Lower leg skin (tissue), 4 donors: ENCODE measurements around the gene FTO. TPM values are rescaled to one million over a fixed set of nuclear protein-coding genes. Genes with fewer than 3 reads are reported as not detected.
A peak's percentile ranks its signal among the peaks of the same experiment; 100 is the strongest.

Source experiments
- DNase-seq, 2 donors: peaks; one replicate each; pipeline ENCODE4 v3.0.0-alpha.2; 2019; ENCODE audit warnings: low spot score in 2 of 2
- H3K4me3 ChIP-seq: fragments of 200-600 bp; sonication (generic); 2 replicates; pipeline ENCODE4 v1.5.1; 2017; ENCODE audit warnings: mild to moderate bottlenecking, low read depth; ENCODE audit not compliant: poor library complexity, severe bottlenecking
- CTCF ChIP-seq, 3 donors: fragments of 450-650 bp; IDR thresholded peaks; one replicate each; pipeline ENCODE4 v1.5.1; 2016; ENCODE audit warnings: antibody characterized with exemption in 3 of 3, mild to moderate bottlenecking in 3 of 3, moderate library complexity in 2 of 3
- POLR2A ChIP-seq, 2 donors: fragments of 450-650 bp; IDR thresholded peaks; one replicate each; pipeline ENCODE4 v1.6.1; 2016 to 2017; ENCODE audit warnings: antibody characterized with exemption in 2 of 2, mild to moderate bottlenecking in 1 of 2, moderate library complexity in 1 of 2
- WGBS, 2 donors: methylation state at CpG; one replicate each; pipeline ENCODE4 v1.1.5; 2018; 5-methylcytosine and 5-hydroxymethylcytosine counted together
- intact Hi-C: fragments of 100-400 bp; cut with DNase I; formaldehyde crosslinking; loops from one replicate; pipeline ENCODE4 v1.15.0; 2023; ENCODE audit warnings: low total_unique reads
- total RNA-seq, 4 donors: library from RNA; depleted of rRNA; stranded (reverse); fragments of >200 nt; gene quantifications; one replicate each; pipeline ENCODE4 v1.1.0, GENCODE V29; 2016

FTO gene
- total RNA-seq, 4 donors from 2014 or later: 61.2 to 88.2 (median 64.1) TPM

GRCh38 chr16:53740476-53740875 is 36.5 kb downstream of the FTO start:
- intact Hi-C loops: no loop called here
- TF ChIP-seq CTCF (IDR thresholded peaks at IDR 0.05) (no peak), POLR2A (IDR thresholded peaks at IDR 0.05) (no peak)
- H3K4me3 ChIP-seq: no peak overlapping the region

GRCh38 chr16:53740933-53741531 is 37.1 kb downstream of the FTO start:
- 85 to 90% methylated on average over 3 of the region's 3 CpGs for WGBS, 2 donors
- TF ChIP-seq POLR2A (IDR thresholded peaks at IDR 0.05) (no peak), CTCF (IDR thresholded peaks at IDR 0.05) (no peak)
- H3K4me3 ChIP-seq: no peak overlapping the region
- DNase-seq: no peak
- intact Hi-C loops: no loop called here

More at GRCh38 chr16:53740476-53740875, 36.5 kb downstream of the FTO start:
- DNase-seq: no peak

- intact Hi-C loops: no loop called here
- DNase-seq: no peak
- no peak overlapping the region for H3K4me3 ChIP-seq
- no peak for TF ChIP-seq POLR2A (IDR thresholded peaks at IDR 0.05)
- no peak for TF ChIP-seq CTCF (IDR thresholded peaks at IDR 0.05)
- WGBS, 2 donors: 63 to 65% methylated on average over 2 of the region's 2 CpGs
Measured at GRCh38 chr16:53741546-53741945, 37.6 kb downstream of the FTO start.

GRCh38 chr16:53743149-53743566 is 39.2 kb downstream of the FTO start:
- WGBS, 2 donors: 77 to 87% methylated on average over 3 of the region's 3 CpGs
- H3K4me3 ChIP-seq: no peak overlapping the region
- intact Hi-C loops: no loop called here
- TF ChIP-seq CTCF (IDR thresholded peaks at IDR 0.05) (no peak), POLR2A (IDR thresholded peaks at IDR 0.05) (no peak)
- no peak for DNase-seq

- H3K4me3 ChIP-seq: no peak overlapping the region
- WGBS, 2 donors: 25 to 31% methylated on average over 3 of the region's 3 CpGs
- intact Hi-C loops: no loop called here
- TF ChIP-seq CTCF (IDR thresholded peaks at IDR 0.05) (no peak), POLR2A (IDR thresholded peaks at IDR 0.05) (no peak)
- no peak for DNase-seq
Measured at GRCh38 chr16:53744449-53744848, 40.5 kb downstream of the FTO start.

- DNase-seq: peak in 1 of 2 donors; percentile 31
- 22 to 31% methylated on average over 3 of the region's 3 CpGs for WGBS, 2 donors
- intact Hi-C loops: no loop called here
- no peak overlapping the region for H3K4me3 ChIP-seq
- TF ChIP-seq POLR2A (IDR thresholded peaks at IDR 0.05) (no peak), CTCF (IDR thresholded peaks at IDR 0.05) (no peak)
Measured at GRCh38 chr16:53745086-53745485, 41.1 kb downstream of the FTO start.
